Suppressor macrophage treated with lipopolysaccharide for 1 hour (primary cell): ENCODE measurements around the gene SREBF1.

ENCODE experiments used
- DNase-seq, 3 donors: peaks; one replicate each; pipeline ENCODE4 v3.0.0-alpha.2; 2020 to 2022

The SREBF1 gene

GRCh38 chr17:17857496-17857895 lies 20.7 kb upstream of the SREBF1 start:
- no peak for DNase-seq

- no peak for DNase-seq
Observed at GRCh38 chr17:17856386-17856785, 19.6 kb upstream of the SREBF1 start.

GRCh38 chr17:17855976-17856375 lies 19.2 kb upstream of the SREBF1 start:
- DNase-seq, result no peak

GRCh38 chr17:17853811-17854447 lies 17.1 kb upstream of the SREBF1 start:
- no peak for DNase-seq

- no peak for DNase-seq
Observed at GRCh38 chr17:17852930-17853329, 16.1 kb upstream of the SREBF1 start.

- DNase-seq, result no peak
Observed at GRCh38 chr17:17851103-17852002, 14.6 kb upstream of the SREBF1 start.

- peak in 2 of 3 donors; percentile 61 to 65 for DNase-seq
Observed at GRCh38 chr17:17849845-17850373, 13.1 kb upstream of the SREBF1 start.

GRCh38 chr17:17849147-17849820 lies 12.5 kb upstream of the SREBF1 start:
- peak; percentile 69 to 88 (median 81) for DNase-seq

- DNase-seq, result no peak
Observed at GRCh38 chr17:17848311-17849082, 11.7 kb upstream of the SREBF1 start.

GRCh38 chr17:17847726-17848125 lies 10.9 kb upstream of the SREBF1 start:
- DNase-seq, result no peak

- DNase-seq, result no peak
Observed at GRCh38 chr17:17847118-17847689, 10.4 kb upstream of the SREBF1 start.

GRCh38 chr17:17846645-17847044 lies 9.9 kb upstream of the SREBF1 start:
- no peak for DNase-seq

- DNase-seq, result no peak
Observed at GRCh38 chr17:17846003-17846402, 9.2 kb upstream of the SREBF1 start.

- no peak for DNase-seq
Observed at GRCh38 chr17:17845046-17845775, 8.4 kb upstream of the SREBF1 start.

GRCh38 chr17:17844500-17844899 lies 7.7 kb upstream of the SREBF1 start:
- no peak for DNase-seq

GRCh38 chr17:17844079-17844478 lies 7.3 kb upstream of the SREBF1 start:
- no peak for DNase-seq

- DNase-seq, result no peak
Observed at GRCh38 chr17:17843096-17843495, 6.3 kb upstream of the SREBF1 start.

GRCh38 chr17:17842111-17842876 lies 5.5 kb upstream of the SREBF1 start:
- no peak for DNase-seq

GRCh38 chr17:17841601-17842025 lies 4.8 kb upstream of the SREBF1 start:
- no peak for DNase-seq

- peak; percentile 52 to 65 (median 63) for DNase-seq
Observed at GRCh38 chr17:17840751-17841591, 4.2 kb upstream of the SREBF1 start.
